Liver (tissue), 9 donors: ENCODE results near the gene TNRC6B. TPM values are rescaled to one million over a fixed set of nuclear protein-coding genes. Genes with fewer than 3 reads are reported as not detected.

ENCODE experiments used
- DNase-seq: peaks from one replicate; pipeline ENCODE4 v3.0.0-alpha.2; 2017; ENCODE audit warnings: low spot score
- H3K27ac ChIP-seq, 2 donors: one replicate each; pipeline ENCODE4 v1.7.0; 2013; ENCODE audit warnings: inconsistent platforms in 2 of 2, low read length in 2 of 2, control low read depth in 1 of 2, low read depth in 1 of 2, mild to moderate bottlenecking in 1 of 2
- H3K27me3 ChIP-seq, 4 donors: one replicate each; pipeline versions ENCODE4 v1.6.1 to v1.7.0; 2013; ENCODE audit warnings: low read length in 3 of 4, inconsistent platforms in 1 of 4, mild to moderate bottlenecking in 1 of 4, moderate library complexity in 1 of 4; ENCODE audit not compliant: control insufficient read depth in 4 of 4, insufficient read depth in 4 of 4
- H3K36me3 ChIP-seq, 4 donors: one replicate each; pipeline versions ENCODE4 v1.6.1 to v1.7.0; 2013; ENCODE audit warnings: low read length in 3 of 4, mild to moderate bottlenecking in 3 of 4, low read depth in 1 of 4, moderate library complexity in 1 of 4; ENCODE audit not compliant: control insufficient read depth in 4 of 4, insufficient read depth in 3 of 4
- H3K4me1 ChIP-seq, 4 donors: one replicate each; pipeline versions ENCODE4 v1.6.1 to v1.7.0; 2013; ENCODE audit warnings: low read length in 3 of 4, mild to moderate bottlenecking in 3 of 4, moderate library complexity in 1 of 4; ENCODE audit not compliant: control insufficient read depth in 4 of 4, insufficient read depth in 4 of 4
- H3K4me3 ChIP-seq, 3 donors: one replicate each; pipeline versions ENCODE4 v1.6.1 to v1.7.0; 2013; ENCODE audit warnings: low read length in 3 of 3, control low read depth in 1 of 3, low read depth in 1 of 3, mild to moderate bottlenecking in 1 of 3
- H3K9ac ChIP-seq, 2 donors: one replicate each; pipeline ENCODE4 v1.7.0; 2013; ENCODE audit warnings: low read length in 2 of 2, mild to moderate bottlenecking in 2 of 2, moderate library complexity in 2 of 2, control low read depth in 1 of 2, low read depth in 1 of 2
- H3K9me3 ChIP-seq, 4 donors: one replicate each; pipeline versions ENCODE4 v1.6.1 to v1.7.0; 2013; ENCODE audit warnings: low read length in 3 of 4; ENCODE audit not compliant: control insufficient read depth in 4 of 4
- EGR1 ChIP-seq, 2 donors: IDR thresholded peaks; 2 replicates each; pipeline ENCODE4 v1.6.1; 2016 to 2018; ENCODE audit warnings: antibody characterized with exemption in 2 of 2, low read depth in 2 of 2
- FOXA1 ChIP-seq: IDR thresholded peaks from 2 replicates; pipeline ENCODE4 v1.6.1; 2016; ENCODE audit warnings: antibody characterized with exemption
- FOXA2 ChIP-seq: IDR thresholded peaks from 2 replicates; pipeline ENCODE4 v1.6.1; 2016; ENCODE audit warnings: antibody characterized with exemption
- GABPA ChIP-seq, 2 donors: IDR thresholded peaks in 1 of 2; conservative IDR thresholded peaks in 1 of 2; 2 replicates each; pipeline ENCODE4 v1.6.1; 2016; ENCODE audit warnings: antibody characterized with exemption in 2 of 2, mild to moderate bottlenecking in 1 of 2, moderate library complexity in 1 of 2
- HNF4A ChIP-seq, 2 donors: conservative IDR thresholded peaks; 2 replicates each; pipeline ENCODE4 v1.6.1; 2016; ENCODE audit warnings: antibody characterized with exemption in 2 of 2, mild to moderate bottlenecking in 2 of 2
- HNF4G ChIP-seq: IDR thresholded peaks from 2 replicates; pipeline ENCODE4 v1.6.1; 2016; ENCODE audit warnings: antibody characterized with exemption
- JUND ChIP-seq, 2 donors: IDR thresholded peaks; 2 replicates each; pipeline ENCODE4 v1.6.1; 2016; ENCODE audit warnings: antibody characterized with exemption in 2 of 2
- MAX ChIP-seq: IDR thresholded peaks from 2 replicates; pipeline ENCODE4 v1.6.1; 2016; ENCODE audit warnings: antibody characterized with exemption
- NR2F2 ChIP-seq: IDR thresholded peaks from 2 replicates; pipeline ENCODE4 v1.6.1; 2016; ENCODE audit warnings: antibody characterized with exemption
- REST ChIP-seq: IDR thresholded peaks from 2 replicates; pipeline ENCODE4 v1.6.1; 2016; ENCODE audit warnings: antibody characterized with exemption, mild to moderate bottlenecking
- RXRA ChIP-seq, 2 donors: IDR thresholded peaks; 2 replicates each; pipeline ENCODE4 v1.6.1; 2017 to 2018; ENCODE audit warnings: antibody characterized with exemption in 2 of 2, mild to moderate bottlenecking in 1 of 2
- SP1 ChIP-seq: IDR thresholded peaks from 2 replicates; pipeline ENCODE4 v1.6.1; 2018; ENCODE audit warnings: antibody characterized with exemption, mild to moderate bottlenecking
- TAF1 ChIP-seq: conservative IDR thresholded peaks from 2 replicates; pipeline ENCODE4 v1.6.1; 2016; ENCODE audit warnings: antibody characterized with exemption, mild to moderate bottlenecking
- YY1 ChIP-seq: IDR thresholded peaks from 2 replicates; pipeline ENCODE4 v1.6.1; 2016; ENCODE audit warnings: antibody characterized with exemption, mild to moderate bottlenecking
- WGBS: extraction: QIAGEN DNeasy Blood & Tissue Kit; methylation state at CpG from one replicate; pipeline ENCODE4 v1.1.7; 2013; 5-methylcytosine and 5-hydroxymethylcytosine counted together
- polyA plus RNA-seq, 2 donors: library from polyadenylated mRNA; stranded (reverse) in 1 of 2; unstranded in 1 of 2; fragments of 200-250 nt in 1 of 2; fragments of >200 nt in 1 of 2; fragmentation: Nextera tagmentation in 1 of 2; extraction: Ambion mirVana in 1 of 2; gene quantifications; one replicate each; pipeline versions ENCODE4 v1.2.1 to v1.2.3, GENCODE V29; 2013 to 2015
- total RNA-seq, 2 donors: library from RNA; depleted of rRNA; stranded (reverse); fragments of >200 nt; gene quantifications; one replicate each; pipeline ENCODE4 v1.2.3, GENCODE V29; 2014
- TF ChIP-seq, protein P1 (sequence below): IDR thresholded peaks from 2 replicates; pipeline ENCODE4 v1.6.1; 2016; ENCODE audit warnings: antibody characterized with exemption
- TF ChIP-seq, protein P2 (sequence below): IDR thresholded peaks from 2 replicates; pipeline ENCODE4 v1.6.1; 2016; ENCODE audit warnings: antibody characterized with exemption
- TF ChIP-seq, protein P3 (sequence below): fragments of 150-350 bp; IDR thresholded peaks from 2 replicates; pipeline ENCODE4 v1.5.1; 2017; ENCODE audit warnings: improper control_type of control experiment, low read depth, low read length; ENCODE audit not compliant: missing input control
- donor health status: healthy.
- donor health status: healthy.
- donor health status: healthy.
- donor health status: healthy.
- donor health status: healthy.

TNRC6B gene
- total and polyA plus RNA-seq, 4 donors, result 4.6 to 39.1 (median 26.4) TPM

- Histone ChIP-seq H3K27ac (no peak overlapping the region), H3K27me3 (no peaks in the 10 kb centered on the region), H3K9me3 (no peaks in the 10 kb centered on the region), H3K36me3 (peaks cover 12 to 55% (median 46%) of the 10 kb centered on the region in 4 donors), H3K9ac (no peak overlapping the region), H3K4me3 (no peak overlapping the region), H3K4me1 (no peaks in the 10 kb centered on the region)
- 88% methylated on average over 7 of the region's 7 CpGs for WGBS
- no peak for DNase-seq
- TF ChIP-seq NR2F2 (no peak), RXRA (IDR thresholded peaks at IDR 0.05) (no peak), GABPA (IDR thresholded peaks at IDR 0.05 in 1 of 2, conservative IDR thresholded peaks at IDR 0.05 in 1 of 2) (no peak), FOXA1 (no peak), HNF4G (no peak), JUND (IDR thresholded peaks at IDR 0.05) (no peak), REST (no peak), HNF4A (conservative IDR thresholded peaks at IDR 0.05) (no peak), EGR1 (IDR thresholded peaks at IDR 0.05; ENCODE audit: low read depth in 2 of 2) (no peak), YY1 (no peak), MAX (no peak)
- TF ChIP-seq, protein P1, sequence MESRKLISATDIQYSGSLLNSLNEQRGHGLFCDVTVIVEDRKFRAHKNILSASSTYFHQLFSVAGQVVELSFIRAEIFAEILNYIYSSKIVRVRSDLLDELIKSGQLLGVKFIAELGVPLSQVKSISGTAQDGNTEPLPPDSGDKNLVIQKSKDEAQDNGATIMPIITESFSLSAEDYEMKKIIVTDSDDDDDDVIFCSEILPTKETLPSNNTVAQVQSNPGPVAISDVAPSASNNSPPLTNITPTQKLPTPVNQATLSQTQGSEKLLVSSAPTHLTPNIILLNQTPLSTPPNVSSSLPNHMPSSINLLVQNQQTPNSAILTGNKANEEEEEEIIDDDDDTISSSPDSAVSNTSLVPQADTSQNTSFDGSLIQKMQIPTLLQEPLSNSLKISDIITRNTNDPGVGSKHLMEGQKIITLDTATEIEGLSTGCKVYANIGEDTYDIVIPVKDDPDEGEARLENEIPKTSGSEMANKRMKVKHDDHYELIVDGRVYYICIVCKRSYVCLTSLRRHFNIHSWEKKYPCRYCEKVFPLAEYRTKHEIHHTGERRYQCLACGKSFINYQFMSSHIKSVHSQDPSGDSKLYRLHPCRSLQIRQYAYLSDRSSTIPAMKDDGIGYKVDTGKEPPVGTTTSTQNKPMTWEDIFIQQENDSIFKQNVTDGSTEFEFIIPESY, result no peak
- TF ChIP-seq, protein P2, sequence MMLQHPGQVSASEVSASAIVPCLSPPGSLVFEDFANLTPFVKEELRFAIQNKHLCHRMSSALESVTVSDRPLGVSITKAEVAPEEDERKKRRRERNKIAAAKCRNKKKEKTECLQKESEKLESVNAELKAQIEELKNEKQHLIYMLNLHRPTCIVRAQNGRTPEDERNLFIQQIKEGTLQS, result no peak
- TF ChIP-seq, protein P3, sequence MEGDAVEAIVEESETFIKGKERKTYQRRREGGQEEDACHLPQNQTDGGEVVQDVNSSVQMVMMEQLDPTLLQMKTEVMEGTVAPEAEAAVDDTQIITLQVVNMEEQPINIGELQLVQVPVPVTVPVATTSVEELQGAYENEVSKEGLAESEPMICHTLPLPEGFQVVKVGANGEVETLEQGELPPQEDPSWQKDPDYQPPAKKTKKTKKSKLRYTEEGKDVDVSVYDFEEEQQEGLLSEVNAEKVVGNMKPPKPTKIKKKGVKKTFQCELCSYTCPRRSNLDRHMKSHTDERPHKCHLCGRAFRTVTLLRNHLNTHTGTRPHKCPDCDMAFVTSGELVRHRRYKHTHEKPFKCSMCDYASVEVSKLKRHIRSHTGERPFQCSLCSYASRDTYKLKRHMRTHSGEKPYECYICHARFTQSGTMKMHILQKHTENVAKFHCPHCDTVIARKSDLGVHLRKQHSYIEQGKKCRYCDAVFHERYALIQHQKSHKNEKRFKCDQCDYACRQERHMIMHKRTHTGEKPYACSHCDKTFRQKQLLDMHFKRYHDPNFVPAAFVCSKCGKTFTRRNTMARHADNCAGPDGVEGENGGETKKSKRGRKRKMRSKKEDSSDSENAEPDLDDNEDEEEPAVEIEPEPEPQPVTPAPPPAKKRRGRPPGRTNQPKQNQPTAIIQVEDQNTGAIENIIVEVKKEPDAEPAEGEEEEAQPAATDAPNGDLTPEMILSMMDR, result no peak
Measured at GRCh38 chr22:40290516-40290915, 112.8 kb downstream of the TNRC6B start.

GRCh38 chr22:40294696-40295095 is 117.0 kb downstream of the TNRC6B start:
- H3K27me3 ChIP-seq, result no peaks in the 10 kb centered on the region
- H3K9ac ChIP-seq, result no peak overlapping the region
- H3K4me3 ChIP-seq, result no peak overlapping the region
- no peak overlapping the region for H3K27ac ChIP-seq
- H3K9me3 ChIP-seq, result no peaks in the 10 kb centered on the region
- H3K36me3 ChIP-seq, result peaks cover 12 to 38% (median 26%) of the 10 kb centered on the region in 4 donors
- WGBS, result 97% methylated on average over 3 of the region's 3 CpGs
- H3K4me1 ChIP-seq, result no peaks in the 10 kb centered on the region
- no peak for DNase-seq
- TF ChIP-seq FOXA1 (no peak), GABPA (IDR thresholded peaks at IDR 0.05 in 1 of 2, conservative IDR thresholded peaks at IDR 0.05 in 1 of 2) (no peak), TAF1 (no peak), JUND (IDR thresholded peaks at IDR 0.05) (no peak), REST (no peak), FOXA2 (no peak), EGR1 (IDR thresholded peaks at IDR 0.05; ENCODE audit: low read depth in 2 of 2) (no peak), MAX (no peak), HNF4A (conservative IDR thresholded peaks at IDR 0.05) (no peak), YY1 (no peak), RXRA (IDR thresholded peaks at IDR 0.05) (no peak), SP1 (no peak)
- TF ChIP-seq, protein P1, result no peak
- TF ChIP-seq, protein P2, result no peak
